Measurements from ENCODE around the gene HTATIP2.
"Not testable (repeated sequence)": the region's sequence is repeated elsewhere in the genome, so short reads cannot be mapped to it uniquely, and the experiment has no call there.

The HTATIP2 gene

GRCh38 chr11:20363500-20364340, at the start of gene HTATIP2:
TSS of gene HTATIP2 (plus strand) at chr11:20363714. CDS start at chr11:20364238, 524 bp downstream.
- peak; percentile 59 for DNase-seq (ENCODE audit: low read depth)

GRCh38 chr11:20315800-20316199, 47.7 kb upstream of the HTATIP2 start:
- DNase-seq (ENCODE audit: low read depth): no peak

GRCh38 chr11:20321177-20321576, 42.3 kb upstream of the HTATIP2 start:
- no peak for DNase-seq (ENCODE audit: low read depth)

- DNase-seq (ENCODE audit: low read depth): no peak
Measured at GRCh38 chr11:20327377-20327935, 36.1 kb upstream of the HTATIP2 start.

GRCh38 chr11:20336056-20336455, 27.5 kb upstream of the HTATIP2 start:
- no peak for DNase-seq (ENCODE audit: low read depth)

GRCh38 chr11:20337526-20338154, 25.9 kb upstream of the HTATIP2 start:
- DNase-seq (ENCODE audit: low read depth): no peak

GRCh38 chr11:20342347-20343141, 21.0 kb upstream of the HTATIP2 start:
- DNase-seq (ENCODE audit: low read depth): no peak

GRCh38 chr11:20351136-20351535, 12.4 kb upstream of the HTATIP2 start:
- DNase-seq (ENCODE audit: low read depth): no peak

- no peak for DNase-seq (ENCODE audit: low read depth)
Measured at GRCh38 chr11:20351751-20352262, 11.7 kb upstream of the HTATIP2 start.

GRCh38 chr11:20353829-20354434, 9.6 kb upstream of the HTATIP2 start:
- DNase-seq (ENCODE audit: low read depth): no peak

- no peak for DNase-seq (ENCODE audit: low read depth)
Measured at GRCh38 chr11:20355221-20356219, 8.0 kb upstream of the HTATIP2 start.

GRCh38 chr11:20357150-20357549, 6.4 kb upstream of the HTATIP2 start:
- DNase-seq (ENCODE audit: low read depth): no peak

GRCh38 chr11:20360650-20361049, 2.9 kb upstream of the HTATIP2 start:
- DNase-seq (ENCODE audit: low read depth): no peak

- no peak for DNase-seq (ENCODE audit: low read depth)
Measured at GRCh38 chr11:20362481-20362880, 1.0 kb upstream of the HTATIP2 start.

GRCh38 chr11:20363149-20363499, 390 bp upstream of the HTATIP2 start:
- DNase-seq (ENCODE audit: low read depth): no peak

GRCh38 chr11:20364341-20364792, 853 bp downstream of the HTATIP2 start:
- no peak for DNase-seq (ENCODE audit: low read depth)

GRCh38 chr11:20365465-20365864, 2.0 kb downstream of the HTATIP2 start:
- DNase-seq (ENCODE audit: low read depth): not testable (repeated sequence)

GRCh38 chr11:20367313-20367948, 3.9 kb downstream of the HTATIP2 start:
- no peak for DNase-seq (ENCODE audit: low read depth)

GRCh38 chr11:20368438-20368837, 4.9 kb downstream of the HTATIP2 start:
- no peak for DNase-seq (ENCODE audit: low read depth)

GRCh38 chr11:20369826-20370225, 6.3 kb downstream of the HTATIP2 start:
- DNase-seq (ENCODE audit: low read depth): no peak

Data from activated gamma-delta T cell treated with anti-CD3 and anti-CD28 coated beads, Interleukin-2, amount 50 U/mL, for 16 hours (primary cell).